ENCODE results near the gene ATP5IF1.

ATP5IF1 gene

GRCh38 chr1:28265577-28265976 is 29.7 kb downstream of the ATP5IF1 start:
- no peak for DNase-seq (ENCODE audit: low read depth in 3 of 3)

GRCh38 chr1:28266920-28267322 is 31.0 kb downstream of the ATP5IF1 start:
- DNase-seq (ENCODE audit: low read depth in 3 of 3) = no peak

DNA sequence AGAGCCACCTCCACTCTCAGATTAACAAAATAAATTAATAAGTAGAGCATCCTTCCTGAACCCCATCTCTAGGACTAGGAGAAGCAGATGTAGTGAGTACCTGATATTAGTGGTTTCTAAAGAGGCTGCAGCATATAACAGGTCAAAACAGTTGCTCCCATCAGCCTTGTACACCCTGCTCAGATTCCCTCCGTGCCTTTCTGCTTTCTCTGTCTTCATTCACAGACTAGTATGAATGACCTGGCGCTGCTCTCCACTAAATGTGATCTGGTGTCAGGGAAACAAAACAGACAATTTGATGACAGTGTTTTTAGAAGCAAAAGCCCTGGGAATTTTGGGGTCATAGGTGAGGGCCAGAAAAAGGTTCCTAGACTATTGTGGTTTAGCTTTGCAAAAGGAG is 31.7 kb downstream of the ATP5IF1 start:
- no peak for DNase-seq (ENCODE audit: low read depth in 3 of 3)

GRCh38 chr1:28269529-28269928 is 33.6 kb downstream of the ATP5IF1 start:
- DNase-seq (ENCODE audit: low read depth in 3 of 3) = no peak

GRCh38 chr1:28272215-28272852 is 36.4 kb downstream of the ATP5IF1 start:
- DNase-seq (ENCODE audit: low read depth in 3 of 3) = no peak

GRCh38 chr1:28273216-28273860 is 37.4 kb downstream of the ATP5IF1 start:
- no peak for DNase-seq (ENCODE audit: low read depth in 3 of 3)

GRCh38 chr1:28278763-28279162 is 42.8 kb downstream of the ATP5IF1 start:
- DNase-seq (ENCODE audit: low read depth in 3 of 3) = no peak

DNA sequence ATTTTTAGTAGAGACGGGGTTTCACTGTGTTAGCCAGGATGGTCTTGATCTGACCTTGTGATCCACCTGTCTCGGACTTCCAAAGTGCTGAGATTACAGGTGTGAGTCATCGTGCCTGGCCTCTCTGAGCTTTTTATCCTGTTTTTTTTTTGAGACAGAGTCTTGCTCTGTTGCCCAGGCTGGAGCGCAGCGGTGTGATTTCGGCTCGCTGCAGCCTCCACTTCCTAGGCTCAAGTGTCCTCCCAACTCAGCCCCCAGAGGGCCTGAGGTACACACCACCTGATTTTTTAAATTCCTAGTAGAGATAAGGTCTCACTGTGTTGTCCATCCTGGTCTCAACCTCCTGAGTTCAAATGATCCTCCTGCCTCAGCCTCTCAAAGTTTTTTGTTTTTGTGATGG is 43.8 kb downstream of the ATP5IF1 start:
- DNase-seq (ENCODE audit: low read depth in 3 of 3) = no peak

- no peak for DNase-seq (ENCODE audit: low read depth in 3 of 3)
These were observed 44.6 kb downstream of the ATP5IF1 start for GRCh38 chr1:28280501-28280900.

DNA sequence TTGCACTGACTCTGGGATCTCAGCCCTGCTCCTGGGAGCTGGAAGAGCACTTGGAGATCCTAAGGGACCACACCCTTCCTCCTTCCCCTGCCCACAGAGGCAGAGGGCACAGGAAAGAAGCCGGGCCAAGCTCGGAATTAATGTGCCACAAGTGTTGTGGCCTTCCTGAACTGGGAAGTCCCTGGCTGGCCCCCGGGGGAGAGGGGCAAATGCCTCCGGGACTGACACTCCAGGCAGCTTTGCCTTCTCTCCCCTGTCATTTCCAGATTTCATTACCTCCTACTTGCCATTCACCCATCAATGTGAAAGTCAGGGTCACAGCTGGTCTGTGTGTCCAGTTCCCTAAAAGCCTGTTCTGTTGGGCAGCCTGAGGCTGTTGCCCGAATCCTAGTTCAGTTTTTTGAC is 45.1 kb downstream of the ATP5IF1 start:
- DNase-seq (ENCODE audit: low read depth in 3 of 3) = no peak

DNA sequence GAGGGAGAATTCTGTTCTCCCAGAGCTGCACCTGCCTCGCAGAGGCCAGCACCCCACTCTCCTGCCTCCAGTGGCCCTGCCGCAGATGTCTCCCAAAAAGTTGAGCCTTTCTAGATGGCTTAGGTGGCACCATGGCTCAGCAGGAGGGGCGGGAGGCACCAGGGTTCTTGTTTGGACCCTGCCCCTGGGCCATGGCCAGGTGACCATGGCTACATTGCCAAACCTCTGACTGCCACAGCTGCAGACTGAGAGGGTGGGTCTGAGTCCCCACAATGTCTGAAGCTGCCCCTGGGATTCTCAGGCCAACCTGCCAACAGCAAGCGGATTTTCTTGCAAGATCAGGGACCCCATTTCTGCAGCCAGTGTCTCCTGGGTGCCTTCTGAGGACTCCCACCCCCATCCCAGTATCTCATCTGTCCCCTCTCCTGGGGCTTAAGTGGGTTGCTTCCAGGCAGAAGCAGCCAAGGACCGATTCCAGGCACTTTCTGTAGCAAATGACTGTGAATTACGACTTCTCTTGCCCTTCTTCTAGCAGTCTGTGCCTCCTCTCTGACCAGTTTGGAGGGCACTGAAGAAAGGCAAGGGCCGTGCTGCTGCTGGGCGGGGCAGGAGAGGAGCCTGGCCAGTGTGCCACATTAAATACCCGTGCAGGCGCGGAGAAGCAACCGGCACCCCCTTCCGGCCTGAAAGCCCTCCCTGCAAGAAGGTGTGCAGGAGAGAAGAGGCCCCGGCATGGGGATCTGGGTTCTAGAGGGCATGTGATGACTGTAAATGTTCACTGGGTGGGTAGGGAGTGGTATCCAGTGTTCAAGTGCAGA is 45.9 kb downstream of the ATP5IF1 start:
- no peak for DNase-seq (ENCODE audit: low read depth in 3 of 3)

DNA sequence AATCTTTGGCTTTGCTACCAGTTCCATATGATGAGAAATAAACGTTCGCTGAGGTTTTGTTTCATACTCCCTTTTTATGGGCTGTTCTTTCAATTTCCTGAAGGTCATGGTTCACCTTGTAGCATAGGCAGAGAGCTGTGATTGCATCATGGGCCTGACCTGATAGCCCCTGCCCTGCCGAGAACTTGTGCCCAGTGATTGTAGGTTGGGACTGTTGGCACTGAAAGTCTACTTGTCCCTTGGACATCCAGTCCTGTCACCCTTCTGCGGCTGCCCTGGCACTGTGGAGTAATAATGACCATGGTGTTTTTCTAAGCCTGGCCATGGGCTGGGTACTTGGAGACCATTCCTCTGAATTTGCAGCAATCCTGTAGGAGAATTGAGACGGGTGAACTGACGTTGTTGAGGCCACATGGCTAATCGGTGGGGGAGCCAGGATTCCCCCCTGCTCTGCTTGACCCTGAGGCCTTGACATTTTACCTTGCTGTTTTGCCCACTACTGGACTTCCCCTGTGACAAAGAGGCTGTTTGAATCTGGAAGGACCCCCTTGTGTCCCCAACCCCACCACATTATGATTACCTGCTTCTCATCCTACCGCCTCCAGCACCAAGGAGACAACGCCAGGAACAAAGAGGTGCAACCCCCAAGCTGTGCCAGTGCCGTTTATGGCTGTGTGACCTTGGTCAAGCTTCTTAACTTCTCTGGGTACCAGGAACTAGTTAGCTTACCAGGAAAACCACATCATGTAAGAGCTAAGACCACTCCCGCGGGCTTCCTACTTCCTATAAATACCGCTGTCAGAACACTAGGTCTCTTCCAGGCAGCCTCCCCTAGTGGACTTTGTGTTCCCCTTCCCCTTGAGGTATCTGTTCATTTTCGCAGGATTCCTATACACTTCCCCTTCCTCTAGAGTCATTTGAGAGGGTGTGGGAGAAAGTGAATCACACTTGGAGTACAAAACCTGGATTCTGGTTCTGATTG is 46.8 kb downstream of the ATP5IF1 start:
- no peak for DNase-seq (ENCODE audit: low read depth in 3 of 3)

GRCh38 chr1:28286111-28286510 is 50.2 kb downstream of the ATP5IF1 start:
- no peak for DNase-seq (ENCODE audit: low read depth in 3 of 3)

Data from stimulated activated CD4-positive, alpha-beta T cell treated with anti-CD3 and anti-CD28 coated beads, TNF-alpha, amount 100 ng/mL, for 24 hours (primary cell).